CD1c-positive myeloid dendritic cell (primary cell): ENCODE results near the gene HUNK.

Experiments used
- DNase-seq: peaks from one replicate; pipeline ENCODE4 v3.0.0-alpha.2; 2016; ENCODE audit errors: extremely low spot score

Gene HUNK

GRCh38 chr21:32044205-32045180 is 171.7 kb downstream of the HUNK start:
- no peak for DNase-seq

- no peak for DNase-seq
These were observed 173.4 kb downstream of the HUNK start for GRCh38 chr21:32046191-32046590.

- DNase-seq = no peak
These were observed 175.5 kb downstream of the HUNK start for GRCh38 chr21:32048353-32048752.
